BLaER1 treated with 17β-estradiol and CSF1 and Interleukin-3, amounts not matched to agents 10 nM and 100 nM (cell line): ENCODE data around the gene ZNF81.

ENCODE experiments used
- H3K27ac ChIP-seq, 11 experiments: shearing (Covaris generic); formaldehyde crosslinking; 2 replicates each; pipeline ENCODE4 v1.8.1; 2022
- H3K27me3 ChIP-seq, 11 experiments: shearing (Covaris generic); formaldehyde crosslinking; 2 replicates each; pipeline ENCODE4 v1.8.1; 2022
- H3K36me3 ChIP-seq, 11 experiments: shearing (Covaris generic); formaldehyde crosslinking; 2 replicates each; pipeline ENCODE4 v1.8.1; 2022
- H3K4me1 ChIP-seq, 10 experiments: shearing (Covaris generic); formaldehyde crosslinking; 2 replicates each; pipeline ENCODE4 v1.8.1; 2022
- H3K4me2 ChIP-seq, 11 experiments: shearing (Covaris generic); formaldehyde crosslinking; 2 replicates each; pipeline ENCODE4 v1.8.1; 2022
- H3K4me3 ChIP-seq, 10 experiments: shearing (Covaris generic); formaldehyde crosslinking; 2 replicates each; pipeline ENCODE4 v1.8.1; 2022
- H3K9ac ChIP-seq, 11 experiments: shearing (Covaris generic); formaldehyde crosslinking; 2 replicates each; pipeline ENCODE4 v1.8.1; 2022
- H3K9me3 ChIP-seq, 11 experiments: shearing (Covaris generic); formaldehyde crosslinking; replicated peaks in 1 of 11; 2 replicates each; pipeline ENCODE4 v1.8.1; 2022
- H4K20me1 ChIP-seq, 11 experiments: shearing (Covaris generic); formaldehyde crosslinking; 2 replicates each; pipeline ENCODE4 v1.8.1; 2022
- Cebpa-rat ChIP-seq, 11 experiments: shearing (Covaris generic); IDR thresholded peaks; 2 replicates each; pipeline ENCODE4 v1.8.1; 2022

ZNF81 gene

GRCh38 chrX:47859686-47860085 is 23.0 kb downstream of the ZNF81 start:
- Histone ChIP-seq H3K4me1 (no peaks in the 10 kb centered on the region), H3K36me3 (peaks cover 0 to 51% (median 8%) of the 10 kb centered on the region in 11 experiments; a peak in 7 of 22 replicates), H4K20me1 (no peaks in the 10 kb centered on the region; a peak in 3 of 22 replicates), H3K4me2 (no peak overlapping the region), H3K4me3 (no peak overlapping the region), H3K27ac (no peak overlapping the region), H3K27me3 (peaks cover 74 to 96% (median 84%) of the 10 kb centered on the region in 11 experiments), H3K9me3 (peaks cover 0 to 6% (median 0%) of the 10 kb centered on the region in 11 experiments; a peak in 1 of 22 replicates), H3K9ac (no peak overlapping the region)
- TF ChIP-seq Cebpa-rat (IDR thresholded peaks at IDR 0.05), result no peak

DNA sequence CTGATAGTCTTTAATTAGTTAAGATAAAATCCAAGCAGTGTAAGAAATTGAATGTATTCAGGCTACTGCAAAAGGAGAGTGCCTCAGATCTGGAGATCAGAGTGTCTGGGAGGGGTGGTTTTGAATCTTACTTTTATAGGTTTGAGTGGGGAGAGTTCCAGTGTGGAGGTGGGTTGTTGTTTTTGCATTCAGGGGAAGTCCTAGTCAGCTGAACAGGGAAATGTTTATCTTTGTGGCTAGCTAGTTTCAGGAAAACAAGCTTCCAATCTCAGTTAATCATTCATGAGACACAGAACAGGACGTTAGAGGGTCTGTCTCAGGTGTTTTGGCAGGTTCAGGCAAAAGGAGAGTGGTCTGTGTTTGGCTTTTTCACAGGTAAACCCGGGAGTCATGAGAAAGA is 26.0 kb downstream of the ZNF81 start:
- Histone ChIP-seq H3K4me2 (no peak overlapping the region), H3K9ac (no peak overlapping the region), H3K4me3 (no peak overlapping the region), H3K27me3 (peaks cover 88 to 100% (median 98%) of the 10 kb centered on the region in 11 experiments), H3K36me3 (peaks cover 0 to 60% (median 8%) of the 10 kb centered on the region in 11 experiments; a peak in 7 of 22 replicates), H3K9me3 (peaks cover 0 to 15% (median 0%) of the 10 kb centered on the region in 11 experiments; a peak in 2 of 22 replicates), H3K4me1 (no peaks in the 10 kb centered on the region), H3K27ac (no peak overlapping the region), H4K20me1 (peaks cover 0 to 6% (median 0%) of the 10 kb centered on the region in 11 experiments; a peak in 3 of 22 replicates)
- no peak for TF ChIP-seq Cebpa-rat (IDR thresholded peaks at IDR 0.05)

GRCh38 chrX:47863187-47863586 is 26.5 kb downstream of the ZNF81 start:
- Histone ChIP-seq H3K9me3 (peaks cover 0 to 15% (median 0%) of the 10 kb centered on the region in 11 experiments; a peak in 2 of 22 replicates), H3K4me2 (no peak overlapping the region), H3K27ac (no peak overlapping the region), H3K4me1 (no peaks in the 10 kb centered on the region), H4K20me1 (peaks cover 0 to 6% (median 0%) of the 10 kb centered on the region in 11 experiments; a peak in 2 of 22 replicates), H3K27me3 (peaks cover 88 to 100% (median 98%) of the 10 kb centered on the region in 11 experiments), H3K36me3 (peaks cover 0 to 60% (median 8%) of the 10 kb centered on the region in 11 experiments; a peak in 7 of 22 replicates), H3K4me3 (no peak overlapping the region), H3K9ac (no peak overlapping the region)
- no peak for TF ChIP-seq Cebpa-rat (IDR thresholded peaks at IDR 0.05)

- peaks cover 0 to 15% (median 0%) of the 10 kb centered on the region in 11 experiments; a peak in 2 of 22 replicates for H3K9me3 ChIP-seq
- TF ChIP-seq Cebpa-rat (IDR thresholded peaks at IDR 0.05), result no peak
- H3K4me1 ChIP-seq, result no peaks in the 10 kb centered on the region
- no peak overlapping the region for H3K4me2 ChIP-seq
- H3K27ac ChIP-seq, result no peak overlapping the region
- peaks cover 0 to 60% (median 8%) of the 10 kb centered on the region in 11 experiments; a peak in 7 of 22 replicates for H3K36me3 ChIP-seq
- no peak overlapping the region for H3K4me3 ChIP-seq
- no peak overlapping the region for H3K9ac ChIP-seq
- peaks cover 85 to 99% (median 98%) of the 10 kb centered on the region in 11 experiments for H3K27me3 ChIP-seq
- H4K20me1 ChIP-seq, result peaks cover 0 to 6% (median 0%) of the 10 kb centered on the region in 11 experiments; a peak in 2 of 22 replicates
These were observed 27.6 kb downstream of the ZNF81 start for GRCh38 chrX:47864300-47864699.

GRCh38 chrX:47864785-47865184 is 28.1 kb downstream of the ZNF81 start:
- H3K4me1 ChIP-seq, result no peaks in the 10 kb centered on the region
- peaks cover 85 to 99% (median 98%) of the 10 kb centered on the region in 11 experiments for H3K27me3 ChIP-seq
- H3K27ac ChIP-seq, result no peak overlapping the region
- no peak overlapping the region for H3K4me2 ChIP-seq
- peaks cover 0 to 11% (median 0%) of the 10 kb centered on the region in 11 experiments; a peak in 2 of 22 replicates for H3K9me3 ChIP-seq
- H3K9ac ChIP-seq, result no peak overlapping the region
- peaks cover 0 to 56% (median 8%) of the 10 kb centered on the region in 11 experiments; a peak in 7 of 22 replicates for H3K36me3 ChIP-seq
- H3K4me3 ChIP-seq, result no peak overlapping the region
- peaks cover 0 to 6% (median 0%) of the 10 kb centered on the region in 11 experiments; a peak in 2 of 22 replicates for H4K20me1 ChIP-seq
- TF ChIP-seq Cebpa-rat (IDR thresholded peaks at IDR 0.05), result no peak

DNA sequence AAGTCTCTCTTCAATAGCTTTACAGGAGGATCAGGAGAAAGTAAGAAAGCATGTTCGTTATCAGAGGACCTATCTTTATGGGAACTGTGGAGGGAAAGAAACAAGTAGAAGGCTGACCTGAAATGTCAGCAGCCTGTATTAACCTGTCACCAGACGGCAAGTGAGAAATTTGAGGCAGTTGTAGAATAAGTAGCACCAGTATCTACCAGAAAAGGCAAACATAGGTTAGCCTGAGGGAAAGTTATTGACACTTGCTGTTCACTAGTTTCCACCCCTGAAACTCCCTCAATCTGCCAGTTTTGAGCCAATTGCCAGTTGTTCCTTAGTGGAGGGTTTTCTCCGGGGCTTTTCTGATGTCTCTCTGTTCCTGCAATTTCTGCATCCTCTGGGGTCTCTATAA is 36.4 kb downstream of the ZNF81 start:
- peaks cover 0 to 49% (median 0%) of the 10 kb centered on the region in 11 experiments; a peak in 5 of 22 replicates for H3K36me3 ChIP-seq
- TF ChIP-seq Cebpa-rat (IDR thresholded peaks at IDR 0.05), result no peak
- peaks cover 94 to 99% (median 98%) of the 10 kb centered on the region in 11 experiments for H3K27me3 ChIP-seq
- no peaks in the 10 kb centered on the region; a peak in 1 of 22 replicates for H4K20me1 ChIP-seq
- peaks cover 0 to 16% (median 3%) of the 10 kb centered on the region in 11 experiments; a peak in 7 of 22 replicates for H3K9me3 ChIP-seq
- H3K27ac ChIP-seq, result no peak overlapping the region
- H3K9ac ChIP-seq, result no peak overlapping the region
- no peak overlapping the region for H3K4me3 ChIP-seq
- H3K4me2 ChIP-seq, result no peak overlapping the region
- H3K4me1 ChIP-seq, result no peaks in the 10 kb centered on the region

DNA sequence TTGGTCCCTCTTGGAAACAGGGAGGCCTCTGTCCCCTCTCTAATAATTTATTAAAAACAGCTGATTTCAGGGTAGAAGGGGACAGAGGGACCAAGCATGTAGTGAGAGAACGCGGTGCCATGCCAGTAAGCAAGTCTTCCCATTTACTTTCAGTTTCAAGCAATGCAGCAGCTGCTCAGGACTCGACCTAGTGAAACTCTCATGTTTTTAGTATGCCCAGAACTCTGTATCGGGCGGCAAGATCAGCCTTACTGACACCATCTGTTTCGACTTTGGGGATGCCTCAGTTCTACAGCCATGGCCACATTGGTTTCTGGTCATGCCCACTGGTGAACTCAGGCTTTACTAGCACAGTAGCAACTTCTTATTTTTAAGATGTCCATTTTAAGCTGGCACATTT is 40.6 kb downstream of the ZNF81 start:
- Histone ChIP-seq H3K36me3 (peaks cover 0 to 70% (median 8%) of the 10 kb centered on the region in 11 experiments; a peak in 8 of 22 replicates), H3K9me3 (peaks cover 0 to 41% (median 15%) of the 10 kb centered on the region in 11 experiments; a peak in 12 of 22 replicates), H3K9ac (no peak overlapping the region), H3K4me2 (no peak overlapping the region), H4K20me1 (no peaks in the 10 kb centered on the region; a peak in 1 of 22 replicates), H3K4me3 (no peak overlapping the region), H3K27ac (no peak overlapping the region), H3K27me3 (peaks cover 89 to 100% (median 97%) of the 10 kb centered on the region in 11 experiments), H3K4me1 (no peaks in the 10 kb centered on the region)
- no peak for TF ChIP-seq Cebpa-rat (IDR thresholded peaks at IDR 0.05)

- Histone ChIP-seq H3K27ac (no peak overlapping the region), H3K4me3 (no peak overlapping the region), H3K4me2 (no peak overlapping the region), H4K20me1 (no peaks in the 10 kb centered on the region; a peak in 1 of 22 replicates), H3K27me3 (peaks cover 81 to 100% (median 97%) of the 10 kb centered on the region in 11 experiments), H3K9me3 (peaks cover 0 to 45% (median 20%) of the 10 kb centered on the region in 11 experiments; a peak in 13 of 22 replicates), H3K9ac (no peak overlapping the region), H3K4me1 (no peaks in the 10 kb centered on the region), H3K36me3 (peaks cover 0 to 64% (median 8%) of the 10 kb centered on the region in 11 experiments; a peak in 9 of 22 replicates)
- no peak for TF ChIP-seq Cebpa-rat (IDR thresholded peaks at IDR 0.05)
These were observed 41.5 kb downstream of the ZNF81 start for GRCh38 chrX:47878198-47878597.

DNA sequence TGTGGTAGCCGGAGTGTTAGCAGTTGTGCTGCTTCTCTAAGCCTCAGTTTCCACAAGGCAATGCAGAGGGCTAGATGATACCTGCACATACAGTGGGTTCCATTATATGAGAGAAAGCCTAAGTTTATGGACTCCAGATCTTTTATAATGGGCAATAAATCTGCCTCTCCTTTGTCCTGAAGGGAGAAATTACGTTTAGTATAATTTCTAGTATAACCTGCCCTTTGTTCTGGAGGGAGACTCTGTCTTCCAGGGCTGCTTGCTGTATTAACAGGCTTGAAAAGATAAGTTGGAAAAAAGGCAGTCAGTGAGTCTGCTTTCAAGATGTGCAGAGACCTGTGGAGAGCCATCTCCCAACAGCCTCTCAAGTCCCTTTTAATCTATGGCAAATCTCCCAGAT is 42.8 kb downstream of the ZNF81 start:
- peaks cover 69 to 100% (median 92%) of the 10 kb centered on the region in 11 experiments for H3K27me3 ChIP-seq
- no peaks in the 10 kb centered on the region for H3K4me1 ChIP-seq
- H3K9ac ChIP-seq, result no peak overlapping the region
- no peak for TF ChIP-seq Cebpa-rat (IDR thresholded peaks at IDR 0.05)
- no peak overlapping the region for H3K4me2 ChIP-seq
- no peak overlapping the region for H3K4me3 ChIP-seq
- peaks cover 0 to 67% (median 9%) of the 10 kb centered on the region in 11 experiments; a peak in 9 of 22 replicates for H3K36me3 ChIP-seq
- H3K27ac ChIP-seq, result no peak overlapping the region
- no peaks in the 10 kb centered on the region for H4K20me1 ChIP-seq
- H3K9me3 ChIP-seq, result peaks cover 0 to 49% (median 20%) of the 10 kb centered on the region in 11 experiments; a peak in 15 of 22 replicates
